ENCODE results near the gene EPS8L3.
"Not testable (repeated sequence)": the region's sequence is repeated elsewhere in the genome, so short reads cannot be mapped to it uniquely, and the experiment has no call there.

EPS8L3 gene

GRCh38 chr1:109760581-109761226 is 3.0 kb downstream of the EPS8L3 start:
- TF ChIP-seq CTCF (IDR thresholded peaks at IDR 0.05), result no peak
- H3K27me3 ChIP-seq (ENCODE audit: control insufficient read depth, insufficient read depth, low read length), result no peaks in the 10 kb centered on the region
- H3K36me3 ChIP-seq (ENCODE audit: control insufficient read depth, insufficient read depth, low read length), result no peaks in the 10 kb centered on the region
- H3K9ac ChIP-seq, result no peak overlapping the region
- no peaks in the 10 kb centered on the region for H3K4me1 ChIP-seq
- no peaks in the 10 kb centered on the region for H3K9me3 ChIP-seq (ENCODE audit: control insufficient read depth, low read length)
- no peak overlapping the region for H3K4me2 ChIP-seq (ENCODE audit: low read length)
- H3K27ac ChIP-seq, result no peak overlapping the region
- no peaks in the 10 kb centered on the region for H3K79me2 ChIP-seq
- no peak overlapping the region for H2AFZ ChIP-seq
- H3K4me3 ChIP-seq (ENCODE audit: low read depth, low read length), result no peak overlapping the region

- no peak overlapping the region for H2AFZ ChIP-seq
- no peak overlapping the region for H3K27ac ChIP-seq
- no peaks in the 10 kb centered on the region for H3K36me3 ChIP-seq (ENCODE audit: control insufficient read depth, insufficient read depth, low read length)
- no peaks in the 10 kb centered on the region for H3K9me3 ChIP-seq (ENCODE audit: control insufficient read depth, low read length)
- no peak overlapping the region for H3K9ac ChIP-seq
- H3K4me2 ChIP-seq (ENCODE audit: low read length), result no peak overlapping the region
- no peak for TF ChIP-seq CTCF (IDR thresholded peaks at IDR 0.05)
- no peak overlapping the region for H3K4me3 ChIP-seq (ENCODE audit: low read depth, low read length)
- no peaks in the 10 kb centered on the region for H3K4me1 ChIP-seq
- H3K27me3 ChIP-seq (ENCODE audit: control insufficient read depth, insufficient read depth, low read length), result no peaks in the 10 kb centered on the region
- no peaks in the 10 kb centered on the region for H3K79me2 ChIP-seq
Measured at GRCh38 chr1:109759513-109760334, 4.0 kb downstream of the EPS8L3 start.

- Histone ChIP-seq H3K4me2 (ENCODE audit: low read length) (no peak overlapping the region), H3K4me3 (ENCODE audit: low read depth, low read length) (no peak overlapping the region), H3K79me2 (no peaks in the 10 kb centered on the region), H3K27ac (no peak overlapping the region), H3K4me1 (no peaks in the 10 kb centered on the region), H3K36me3 (ENCODE audit: control insufficient read depth, insufficient read depth, low read length) (no peaks in the 10 kb centered on the region), H3K9me3 (ENCODE audit: control insufficient read depth, low read length) (no peaks in the 10 kb centered on the region), H3K27me3 (ENCODE audit: control insufficient read depth, insufficient read depth, low read length) (no peaks in the 10 kb centered on the region), H3K9ac (no peak overlapping the region), H2AFZ (no peak overlapping the region)
- no peak for TF ChIP-seq CTCF (IDR thresholded peaks at IDR 0.05)
Measured at GRCh38 chr1:109757936-109758786, 5.6 kb downstream of the EPS8L3 start.

GRCh38 chr1:109756848-109757521 is 6.7 kb downstream of the EPS8L3 start:
- H3K36me3 ChIP-seq (ENCODE audit: control insufficient read depth, insufficient read depth, low read length), result no peaks in the 10 kb centered on the region
- H2AFZ ChIP-seq, result no peak overlapping the region
- H3K4me3 ChIP-seq (ENCODE audit: low read depth, low read length), result no peak overlapping the region
- H3K9ac ChIP-seq, result no peak overlapping the region
- H3K79me2 ChIP-seq, result no peaks in the 10 kb centered on the region
- no peak overlapping the region for H3K4me2 ChIP-seq (ENCODE audit: low read length)
- H3K27ac ChIP-seq, result no peak overlapping the region
- no peaks in the 10 kb centered on the region for H3K4me1 ChIP-seq
- TF ChIP-seq CTCF (IDR thresholded peaks at IDR 0.05), result no peak
- no peaks in the 10 kb centered on the region for H3K27me3 ChIP-seq (ENCODE audit: control insufficient read depth, insufficient read depth, low read length)
- H3K9me3 ChIP-seq (ENCODE audit: control insufficient read depth, low read length), result no peaks in the 10 kb centered on the region

- H3K9ac ChIP-seq; H3K27ac ChIP-seq; H2AFZ ChIP-seq; H3K4me3 ChIP-seq (ENCODE audit: low read depth, low read length); H3K27me3 ChIP-seq (ENCODE audit: control insufficient read depth, insufficient read depth, low read length); H3K79me2 ChIP-seq; H3K4me1 ChIP-seq; H3K9me3 ChIP-seq (ENCODE audit: control insufficient read depth, low read length); H3K4me2 ChIP-seq (ENCODE audit: low read length); H3K36me3 ChIP-seq (ENCODE audit: control insufficient read depth, insufficient read depth, low read length): not testable (repeated sequence)
Measured at GRCh38 chr1:109756325-109756724, 7.4 kb downstream of the EPS8L3 start.
